AG09319 (cell line): ENCODE results near the gene SIRT4.

Experiments
- DNase-seq: peaks from one replicate; pipeline ENCODE4 v3.0.0-alpha.2; 2010; ENCODE audit warnings: low read depth; ENCODE audit errors: extremely low read depth
- CTCF ChIP-seq: IDR thresholded peaks from 2 replicates; pipeline ENCODE4 v1.5.1; 2011; ENCODE audit warnings: low read depth, mild to moderate bottlenecking, inconsistent platforms, low read length, moderate library complexity

The SIRT4 gene

GRCh38 chr12:120343039-120343537, 41.0 kb downstream of the SIRT4 start:
- no peak for TF ChIP-seq CTCF
- no peak for DNase-seq

- no peak for DNase-seq
- no peak for TF ChIP-seq CTCF
Measured at GRCh38 chr12:120343692-120344091, 41.6 kb downstream of the SIRT4 start.

- TF ChIP-seq CTCF, result no peak
- no peak for DNase-seq
Measured at GRCh38 chr12:120346031-120346430, 43.9 kb downstream of the SIRT4 start.

- TF ChIP-seq CTCF, result no peak
- no peak for DNase-seq
Measured at GRCh38 chr12:120346681-120347080, 44.6 kb downstream of the SIRT4 start.

- no peak for DNase-seq
- TF ChIP-seq CTCF, result no peak
Measured at GRCh38 chr12:120347766-120348165, 45.6 kb downstream of the SIRT4 start.

- no peak for DNase-seq
- TF ChIP-seq CTCF, result no peak
Measured at GRCh38 chr12:120350576-120351350, 48.6 kb downstream of the SIRT4 start.

GRCh38 chr12:120352117-120352516, 50.0 kb downstream of the SIRT4 start:
- no peak for DNase-seq

More at GRCh38 chr12:120352117-120352516, 50.0 kb downstream of the SIRT4 start:
- no peak for TF ChIP-seq CTCF
